Colonic mucosa (tissue), 4 donors: ENCODE data around the gene LRPPRC. TPM values are rescaled to one million over a fixed set of nuclear protein-coding genes. Genes with fewer than 3 reads are reported as not detected.

Experiments used
- DNase-seq: peaks from one replicate; pipeline ENCODE4 v3.0.0-alpha.2; 2020
- H3K27ac ChIP-seq: fragments of 200-600 bp; one replicate; pipeline ENCODE4 v1.8.0; 2021
- H3K27me3 ChIP-seq: fragments of 200-600 bp; one replicate; pipeline ENCODE4 v1.8.0; 2021
- H3K36me3 ChIP-seq: fragments of 200-600 bp; one replicate; pipeline ENCODE4 v1.8.0; 2021
- H3K4me1 ChIP-seq: fragments of 200-600 bp; one replicate; pipeline ENCODE4 v1.8.0; 2021; ENCODE audit warnings: mild to moderate bottlenecking
- H3K4me3 ChIP-seq: fragments of 200-600 bp; one replicate; pipeline ENCODE4 v1.8.0; 2021
- H3K9ac ChIP-seq, 2 donors: one replicate each; pipeline ENCODE4 v1.7.0; 2013; ENCODE audit warnings: control low read depth in 2 of 2, low read depth in 2 of 2, low read length in 2 of 2
- H3K9me3 ChIP-seq: fragments of 200-600 bp; one replicate; pipeline ENCODE4 v1.8.0; 2021
- CTCF ChIP-seq: fragments of 200-600 bp; IDR thresholded peaks from one replicate; pipeline ENCODE4 v1.8.0; 2022; ENCODE audit warnings: antibody characterized with exemption, mild to moderate bottlenecking
- intact Hi-C: fragments of 100-400 bp; cut with DNase I; formaldehyde crosslinking; loops from one replicate; pipeline ENCODE4 v1.14.1; 2022
- total RNA-seq, 2 donors: library from RNA; stranded (reverse); fragmentation: NEBNext Ultra II Directional in 1 of 2; extraction: Animal tissue kit (Norgen Biotek cat#: 25700) in 1 of 2; gene quantifications; one replicate each; pipeline ENCODE4 v1.2.1, GENCODE V29; 2021
- donor health status: healthy.
- donor health status: DM: no; HTN: no; CAD: no.
- donor health status: DM: no; HTN: no; CAD: no.

The LRPPRC gene
- total RNA-seq, 2 donors from 2014 or later: 106 to 131 TPM

- H3K4me1 ChIP-seq: no peaks in the 10 kb centered on the region
- TF ChIP-seq CTCF: no peak
- H3K9ac ChIP-seq: no peak overlapping the region
- no peaks in the 10 kb centered on the region for H3K9me3 ChIP-seq
- H3K27me3 ChIP-seq: no peaks in the 10 kb centered on the region
- no peaks in the 10 kb centered on the region for H3K36me3 ChIP-seq
- DNase-seq: no peak
- intact Hi-C loops: no loop called here
- H3K4me3 ChIP-seq: no peak overlapping the region
- no peak overlapping the region for H3K27ac ChIP-seq
These were observed 144.5 kb downstream of the LRPPRC start for GRCh38 chr2:43851011-43851980.

GRCh38 chr2:43848214-43848613, 147.6 kb downstream of the LRPPRC start:
- no peak for TF ChIP-seq CTCF
- H3K36me3 ChIP-seq: no peaks in the 10 kb centered on the region

GRCh38 chr2:43846140-43846793, 149.5 kb downstream of the LRPPRC start:
- Histone ChIP-seq H3K4me1 (no peaks in the 10 kb centered on the region), H3K27me3 (no peaks in the 10 kb centered on the region), H3K4me3 (no peak overlapping the region), H3K36me3 (no peaks in the 10 kb centered on the region), H3K9ac (no peak overlapping the region), H3K9me3 (no peaks in the 10 kb centered on the region), H3K27ac (no peak overlapping the region)
- TF ChIP-seq CTCF: no peak
- no peak for DNase-seq
- intact Hi-C loops: no loop called here

More at GRCh38 chr2:43848214-43848613, 147.6 kb downstream of the LRPPRC start:
- intact Hi-C loops: no loop called here
- Histone ChIP-seq H3K27me3 (no peaks in the 10 kb centered on the region), H3K9ac (no peak overlapping the region), H3K9me3 (no peaks in the 10 kb centered on the region), H3K4me1 (no peaks in the 10 kb centered on the region), H3K27ac (no peak overlapping the region), H3K4me3 (no peak overlapping the region)
- DNase-seq: no peak

GRCh38 chr2:43845181-43845580, 150.6 kb downstream of the LRPPRC start:
- no peaks in the 10 kb centered on the region for H3K9me3 ChIP-seq
- H3K4me3 ChIP-seq: no peak overlapping the region
- H3K4me1 ChIP-seq: no peaks in the 10 kb centered on the region
- no peak for DNase-seq
- no peaks in the 10 kb centered on the region for H3K36me3 ChIP-seq
- intact Hi-C loops: no loop called here
- no peak for TF ChIP-seq CTCF
- H3K9ac ChIP-seq: no peak overlapping the region
- H3K27ac ChIP-seq: no peak overlapping the region
- no peaks in the 10 kb centered on the region for H3K27me3 ChIP-seq

GRCh38 chr2:43842866-43843226, 152.9 kb downstream of the LRPPRC start:
- Histone ChIP-seq H3K9me3 (no peaks in the 10 kb centered on the region), H3K9ac (no peak overlapping the region), H3K4me1 (no peaks in the 10 kb centered on the region), H3K4me3 (no peak overlapping the region), H3K27me3 (no peaks in the 10 kb centered on the region), H3K36me3 (no peaks in the 10 kb centered on the region), H3K27ac (no peak overlapping the region)
- intact Hi-C loops: no loop called here
- TF ChIP-seq CTCF: no peak
- DNase-seq: no peak
